Panc1 (cell line): ENCODE measurements around the gene CNNM2.

Source experiments
- CTCF ChIP-seq: fragments of 450-650 bp; IDR thresholded peaks from 2 replicates; pipeline ENCODE4 v1.5.1; 2017; ENCODE audit warnings: mild to moderate bottlenecking
- POLR2AphosphoS5 ChIP-seq: IDR thresholded peaks from 2 replicates; pipeline ENCODE4 v1.6.1; 2012; ENCODE audit warnings: mild to moderate bottlenecking, low read depth, low read length, moderate library complexity
- REST ChIP-seq, 2 experiments: IDR thresholded peaks; 2 replicates each; pipeline ENCODE4 v1.6.1; 2011 to 2012; ENCODE audit warnings: low read depth in 2 of 2, control low read depth in 1 of 2, low read length in 1 of 2, mild to moderate bottlenecking in 1 of 2, moderate library complexity in 1 of 2; ENCODE audit not compliant: insufficient read depth in 1 of 2

GRCh38 chr10:102975483-102976379 lies 57.6 kb downstream of the CNNM2 start:
- TF ChIP-seq CTCF: no peak
- no peak for TF ChIP-seq POLR2AphosphoS5
- TF ChIP-seq REST (IDR thresholded peaks at IDR 0.05; ENCODE audit: insufficient read depth in 1 of 2, low read depth in 2 of 2, low read length in 1 of 2): no peak
